ENCODE data around the gene EVI2A.

DNA sequence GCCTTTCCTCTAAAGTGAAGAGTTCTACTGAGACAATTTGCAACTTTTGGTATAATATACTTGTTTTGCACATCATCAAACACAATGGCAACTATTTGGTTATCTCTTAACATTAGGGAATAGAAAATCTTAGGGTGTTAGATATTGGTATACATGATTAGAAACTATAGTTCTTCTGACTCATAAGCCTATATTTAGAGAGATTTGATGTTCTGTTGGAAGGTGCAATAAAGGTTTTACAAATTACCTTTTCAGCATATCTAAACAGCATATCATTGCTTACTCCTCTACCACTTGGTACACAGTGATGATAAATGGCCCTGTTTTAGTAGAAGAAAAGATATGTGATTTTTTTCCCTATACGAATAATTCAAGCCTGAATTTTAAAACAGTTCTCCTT, 13.8 kb downstream of the EVI2A start:
- TF ChIP-seq, protein P1, sequence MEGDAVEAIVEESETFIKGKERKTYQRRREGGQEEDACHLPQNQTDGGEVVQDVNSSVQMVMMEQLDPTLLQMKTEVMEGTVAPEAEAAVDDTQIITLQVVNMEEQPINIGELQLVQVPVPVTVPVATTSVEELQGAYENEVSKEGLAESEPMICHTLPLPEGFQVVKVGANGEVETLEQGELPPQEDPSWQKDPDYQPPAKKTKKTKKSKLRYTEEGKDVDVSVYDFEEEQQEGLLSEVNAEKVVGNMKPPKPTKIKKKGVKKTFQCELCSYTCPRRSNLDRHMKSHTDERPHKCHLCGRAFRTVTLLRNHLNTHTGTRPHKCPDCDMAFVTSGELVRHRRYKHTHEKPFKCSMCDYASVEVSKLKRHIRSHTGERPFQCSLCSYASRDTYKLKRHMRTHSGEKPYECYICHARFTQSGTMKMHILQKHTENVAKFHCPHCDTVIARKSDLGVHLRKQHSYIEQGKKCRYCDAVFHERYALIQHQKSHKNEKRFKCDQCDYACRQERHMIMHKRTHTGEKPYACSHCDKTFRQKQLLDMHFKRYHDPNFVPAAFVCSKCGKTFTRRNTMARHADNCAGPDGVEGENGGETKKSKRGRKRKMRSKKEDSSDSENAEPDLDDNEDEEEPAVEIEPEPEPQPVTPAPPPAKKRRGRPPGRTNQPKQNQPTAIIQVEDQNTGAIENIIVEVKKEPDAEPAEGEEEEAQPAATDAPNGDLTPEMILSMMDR (IDR thresholded peaks at IDR 0.05): no peak
- no peak for TF ChIP-seq POLR2A (IDR thresholded peaks at IDR 0.05)

Data from right lobe of liver (tissue), 4 donors.